ENCODE data around the gene RAPGEF4.
A peak's percentile ranks its signal among the peaks of the same experiment; 100 is the strongest.
"Not testable (repeated sequence)": the region's sequence is repeated elsewhere in the genome, so short reads cannot be mapped to it uniquely, and the experiment has no call there.

The RAPGEF4 gene

GRCh38 chr2:173075056-173075780 lies 339.6 kb downstream of the RAPGEF4 start:
- no peak for DNase-seq (ENCODE audit: low read depth)

DNA sequence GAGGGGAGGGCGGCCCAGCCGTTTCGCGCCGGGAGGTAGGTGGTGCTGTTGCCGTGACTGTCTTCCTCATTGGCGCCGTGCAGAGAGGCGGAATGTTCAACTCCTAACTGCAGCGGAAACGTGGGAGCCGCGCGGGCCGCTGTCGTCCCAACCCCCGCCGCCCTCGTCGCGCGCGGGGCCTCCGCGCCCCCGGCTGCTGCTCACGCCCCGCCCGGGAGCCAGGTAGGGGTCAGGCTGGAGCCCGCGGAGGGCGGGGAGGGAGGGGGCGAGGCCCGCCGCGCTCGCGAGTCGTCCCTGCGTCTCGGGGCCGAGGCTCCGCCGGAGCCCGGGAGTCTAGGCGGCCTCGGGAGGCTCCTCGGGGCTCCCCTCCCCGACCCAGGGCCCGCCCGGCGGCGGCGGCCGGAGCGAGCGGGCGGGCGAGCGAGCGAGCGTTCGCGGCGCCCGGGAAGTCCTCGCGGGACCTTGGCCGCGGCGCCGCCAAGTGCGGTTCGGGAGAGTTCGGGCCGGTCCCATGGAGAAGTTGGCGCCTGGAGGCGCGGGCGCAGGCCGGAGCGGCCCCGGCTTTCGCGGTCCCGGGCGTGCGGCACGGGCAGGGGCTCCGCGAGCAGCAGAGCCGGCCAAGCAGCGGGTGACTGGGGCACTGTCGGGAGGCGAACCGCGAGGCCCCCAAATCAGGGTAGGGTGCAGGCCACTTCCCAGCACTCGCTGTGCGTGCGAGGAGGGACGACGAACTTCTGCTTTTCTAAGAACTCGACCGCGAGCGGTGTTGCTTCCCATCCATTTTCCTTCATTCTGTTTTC lies 340.3 kb downstream of the RAPGEF4 start, which contains the start of gene MAP3K20:
MAP3K20 (plus strand) TSS at position 66 of the 800 bp plus-strand sequence. CDS start 15,186 bp downstream, outside the sequence.
- no peak for DNase-seq (ENCODE audit: low read depth)

DNA sequence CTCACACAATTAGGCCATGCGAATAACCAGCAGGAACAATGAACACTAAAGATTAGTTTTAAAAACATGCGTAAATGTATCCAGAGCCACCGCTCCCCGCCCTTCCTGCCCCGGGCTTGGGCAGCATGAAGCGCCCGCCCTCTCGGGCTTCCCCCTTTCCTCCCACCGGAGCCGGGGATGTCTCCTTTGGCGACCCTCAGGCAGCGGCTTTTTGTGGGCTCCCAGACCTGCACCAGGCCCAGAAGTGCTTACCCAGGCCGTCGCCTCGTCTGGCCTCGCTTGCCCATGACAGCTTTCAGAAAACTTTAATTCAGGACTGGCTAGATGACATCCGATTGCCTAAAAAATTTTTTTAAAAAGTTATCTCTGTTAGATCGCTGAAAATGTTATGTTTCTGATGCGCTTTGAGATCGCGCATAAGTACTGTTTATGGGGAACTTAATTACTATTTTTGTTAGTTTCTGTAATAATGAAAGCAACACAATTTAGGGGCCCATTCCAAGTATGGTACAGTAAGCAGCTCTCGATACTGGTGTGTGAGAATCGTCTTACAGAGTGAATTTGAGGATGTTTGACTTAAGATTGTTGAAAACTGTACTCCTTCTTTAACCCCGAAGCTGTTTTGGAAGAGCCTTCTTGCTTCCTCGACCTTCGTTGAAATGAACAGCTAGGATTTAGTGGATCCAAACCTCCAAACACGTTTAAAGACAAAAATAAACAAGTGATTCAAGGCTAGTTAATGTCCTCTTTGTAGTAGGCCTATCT lies 341.1 kb downstream of the RAPGEF4 start:
- no peak for DNase-seq (ENCODE audit: low read depth)

DNA sequence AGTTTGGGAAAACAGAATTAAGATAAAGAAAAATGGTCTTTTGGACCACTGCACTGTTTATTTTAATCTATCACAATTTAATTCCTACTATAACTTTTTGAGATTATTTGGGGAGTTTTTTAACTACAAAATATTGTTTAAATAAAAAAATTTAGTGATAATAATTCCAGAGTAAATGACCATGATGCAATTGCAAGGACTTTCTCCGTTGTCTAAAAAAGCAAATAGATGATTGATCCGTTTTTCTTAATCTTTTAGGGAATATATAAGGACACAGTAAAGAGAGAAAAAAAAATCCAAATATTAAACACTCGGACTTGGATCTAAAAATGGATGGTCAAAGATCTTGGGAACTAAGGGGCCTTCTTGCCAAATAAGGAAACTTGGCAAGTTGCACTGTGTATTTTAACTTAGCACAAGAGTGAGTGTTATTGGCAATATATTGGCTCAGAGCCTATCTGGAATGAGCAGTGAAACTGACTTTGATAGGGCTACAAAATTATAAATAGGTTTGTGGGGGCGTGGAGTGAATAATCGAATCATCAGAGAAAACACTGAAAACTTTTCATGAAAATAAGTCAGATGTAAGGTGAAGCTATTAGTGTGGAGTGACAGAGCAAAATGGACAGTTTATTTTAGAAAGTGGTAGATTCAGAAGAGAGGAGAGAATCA lies 342.0 kb downstream of the RAPGEF4 start:
- DNase-seq (ENCODE audit: low read depth): no peak

DNA sequence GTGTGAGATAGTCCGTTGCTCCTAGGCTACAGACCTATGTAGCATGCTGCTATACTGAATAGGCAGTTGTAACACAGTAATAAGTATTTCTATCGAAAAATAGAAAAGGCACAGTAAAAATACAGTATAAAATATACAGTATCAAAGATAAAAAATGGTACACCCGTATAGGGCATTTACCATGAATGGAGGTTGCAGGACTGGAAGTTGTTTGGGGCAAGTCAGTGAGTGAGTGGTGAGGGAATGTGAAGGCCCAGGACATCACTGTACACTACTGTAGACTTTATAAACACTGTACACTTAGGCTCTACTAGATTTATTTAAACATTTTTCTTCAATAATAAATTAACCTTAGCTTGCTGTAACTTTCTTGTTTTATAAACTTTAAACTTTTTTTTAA lies 343.5 kb downstream of the RAPGEF4 start:
- no peak for DNase-seq (ENCODE audit: low read depth)

DNA sequence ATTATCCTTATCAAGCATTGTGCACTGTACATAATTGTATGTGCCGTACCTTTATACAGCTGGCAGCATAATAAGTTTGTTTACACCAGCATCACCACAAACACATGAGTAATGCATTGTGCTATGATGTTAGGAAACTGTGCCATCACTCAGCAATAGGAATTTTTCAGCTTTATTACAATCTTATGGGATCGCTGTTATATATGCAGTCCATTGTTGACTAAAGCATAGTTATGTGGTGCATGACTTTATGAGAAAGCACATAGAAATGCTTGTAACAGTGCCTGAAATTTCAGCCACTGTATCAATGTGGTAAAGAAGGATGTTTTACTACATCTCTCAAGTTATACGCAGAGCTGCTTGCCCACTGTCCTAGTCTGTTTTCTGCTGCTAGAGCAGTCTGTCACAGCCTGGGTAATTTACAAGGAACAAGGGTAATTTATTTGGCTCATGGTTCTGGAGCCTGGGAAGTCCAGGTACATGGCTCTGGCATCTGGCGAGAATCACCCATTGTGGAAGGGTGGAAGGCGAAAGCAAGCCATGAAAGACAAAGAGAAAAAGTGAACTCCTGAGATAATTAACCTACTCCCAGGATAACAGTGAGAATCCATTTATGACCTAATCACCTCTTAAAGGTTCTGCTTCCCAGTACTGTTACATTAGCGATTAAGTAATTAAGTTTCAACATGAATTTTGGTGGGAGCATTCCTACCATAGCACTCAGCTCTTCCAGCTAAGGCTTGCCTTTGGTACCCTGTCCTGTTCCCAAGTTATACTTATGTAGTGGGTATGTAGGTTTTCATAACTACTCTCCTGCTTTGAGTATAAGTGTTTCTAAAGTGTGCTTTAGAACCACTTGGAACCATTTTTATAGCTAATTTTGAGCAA lies 344.6 kb downstream of the RAPGEF4 start:
- peak; percentile 97 for DNase-seq (ENCODE audit: low read depth)

DNA sequence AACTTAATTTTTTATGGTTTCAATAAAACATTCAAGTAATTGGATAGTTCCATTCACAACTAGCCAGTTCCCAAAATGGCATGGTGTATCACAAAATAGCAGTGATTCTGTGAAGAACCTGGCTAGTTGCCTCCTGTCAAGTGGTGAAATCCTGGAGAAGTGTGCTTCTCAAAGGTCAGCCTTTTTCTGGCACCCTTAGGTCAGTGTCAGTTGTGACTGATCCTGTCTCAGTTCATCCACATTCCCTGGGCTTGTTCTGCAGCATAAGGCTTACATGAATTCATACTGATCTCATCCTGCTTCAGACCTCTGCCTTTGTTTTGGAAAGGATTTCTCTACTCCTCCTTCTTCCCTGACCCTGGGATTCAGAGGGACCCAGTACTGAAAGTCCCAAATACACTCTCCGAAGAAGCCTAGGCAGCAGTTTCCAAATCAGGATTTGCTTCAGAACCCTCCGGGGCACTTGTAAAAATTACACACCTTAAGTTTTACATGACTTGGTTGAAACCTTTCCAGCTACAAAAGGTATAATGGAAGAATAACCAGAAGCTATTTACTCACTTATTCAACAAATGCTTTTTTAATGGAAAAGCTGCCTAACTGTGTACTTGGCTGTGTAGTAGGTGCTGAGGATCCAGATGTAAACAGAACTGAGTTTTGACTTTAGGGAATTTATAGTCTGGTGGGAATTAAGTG lies 351.0 kb downstream of the RAPGEF4 start:
- no peak for DNase-seq (ENCODE audit: low read depth)

GRCh38 chr2:173087214-173087581 lies 351.6 kb downstream of the RAPGEF4 start:
- no peak for DNase-seq (ENCODE audit: low read depth)

GRCh38 chr2:173087793-173088496 lies 352.3 kb downstream of the RAPGEF4 start:
- DNase-seq (ENCODE audit: low read depth): no peak

GRCh38 chr2:173090276-173090877 lies 354.7 kb downstream of the RAPGEF4 start:
- no peak for DNase-seq (ENCODE audit: low read depth)

DNA sequence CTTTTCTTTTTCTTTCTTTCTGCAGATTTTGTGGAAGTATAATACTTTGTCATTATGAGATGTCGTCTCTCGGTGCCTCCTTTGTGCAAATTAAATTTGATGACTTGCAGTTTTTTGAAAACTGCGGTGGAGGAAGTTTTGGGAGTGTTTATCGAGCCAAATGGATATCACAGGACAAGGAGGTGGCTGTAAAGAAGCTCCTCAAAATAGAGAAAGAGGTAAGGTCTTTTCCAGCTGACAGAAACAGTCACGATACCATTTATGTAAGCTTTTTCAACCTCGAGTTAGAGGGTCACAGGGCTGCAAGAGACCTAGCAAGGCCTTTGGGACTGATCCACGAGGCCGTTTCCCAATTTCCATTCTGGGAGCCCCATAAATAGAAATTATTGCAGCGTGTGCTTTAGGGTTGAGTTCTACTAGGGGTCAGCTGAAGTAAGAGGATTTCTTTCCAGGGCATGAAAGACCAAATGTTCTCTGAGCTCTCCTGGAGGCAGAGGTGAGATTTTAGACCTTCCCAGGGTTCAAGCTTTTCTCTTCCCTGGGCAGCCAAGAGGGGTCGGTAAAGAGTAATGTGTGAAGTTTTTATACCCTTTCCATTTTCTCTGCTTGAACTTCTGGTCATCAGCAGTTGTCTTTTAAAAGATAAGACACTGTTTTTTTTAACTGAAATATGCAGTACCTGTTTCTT lies 355.5 kb downstream of the RAPGEF4 start:
- no peak for DNase-seq (ENCODE audit: low read depth)

DNA sequence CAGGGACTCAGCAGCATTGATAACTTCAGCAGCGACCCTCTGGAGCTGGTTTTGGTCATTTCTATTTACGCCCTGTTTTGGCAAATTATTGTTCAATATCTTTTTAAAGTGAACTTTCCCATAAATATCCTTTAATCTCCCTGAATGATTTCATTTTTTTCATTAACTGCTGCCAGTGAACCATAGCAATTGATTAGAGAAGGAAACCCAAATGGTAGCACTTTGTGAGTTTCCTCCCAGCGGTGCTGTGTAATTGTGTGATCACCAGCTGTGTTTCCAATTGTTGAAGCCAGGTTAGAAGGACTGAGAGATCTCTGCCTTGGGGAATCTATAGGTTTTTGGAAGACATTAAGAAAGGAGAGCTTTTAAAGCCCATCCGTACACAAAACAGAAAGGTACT lies 356.3 kb downstream of the RAPGEF4 start:
- DNase-seq (ENCODE audit: low read depth): no peak

GRCh38 chr2:173092844-173093402 lies 357.3 kb downstream of the RAPGEF4 start:
- no peak for DNase-seq (ENCODE audit: low read depth)

GRCh38 chr2:173093617-173094016 lies 358.0 kb downstream of the RAPGEF4 start:
- not testable (repeated sequence) for DNase-seq (ENCODE audit: low read depth)

- DNase-seq (ENCODE audit: low read depth): no peak
Observed at GRCh38 chr2:173094731-173095130, 359.1 kb downstream of the RAPGEF4 start.

DNA sequence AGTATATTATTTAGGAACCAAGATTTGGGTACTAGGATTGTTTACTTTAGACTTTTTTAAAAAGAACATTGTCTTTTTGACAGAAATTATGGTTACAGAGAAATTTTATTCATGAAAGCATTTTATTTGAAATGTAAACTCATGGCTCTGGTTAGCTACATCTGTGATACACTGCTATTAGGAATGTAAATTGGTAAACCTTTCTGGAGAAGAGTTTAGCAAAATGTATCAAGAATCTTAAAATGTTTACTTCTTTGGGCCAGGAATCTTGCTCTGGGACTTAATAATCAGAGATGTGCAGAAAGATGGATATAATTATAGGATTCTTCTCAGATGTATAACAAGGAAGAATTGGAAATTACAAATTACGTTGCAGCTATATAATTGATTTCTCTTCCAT lies 359.7 kb downstream of the RAPGEF4 start:
- DNase-seq (ENCODE audit: low read depth): no peak

GRCh38 chr2:173099271-173099670 lies 363.6 kb downstream of the RAPGEF4 start:
- no peak for DNase-seq (ENCODE audit: low read depth)

DNA sequence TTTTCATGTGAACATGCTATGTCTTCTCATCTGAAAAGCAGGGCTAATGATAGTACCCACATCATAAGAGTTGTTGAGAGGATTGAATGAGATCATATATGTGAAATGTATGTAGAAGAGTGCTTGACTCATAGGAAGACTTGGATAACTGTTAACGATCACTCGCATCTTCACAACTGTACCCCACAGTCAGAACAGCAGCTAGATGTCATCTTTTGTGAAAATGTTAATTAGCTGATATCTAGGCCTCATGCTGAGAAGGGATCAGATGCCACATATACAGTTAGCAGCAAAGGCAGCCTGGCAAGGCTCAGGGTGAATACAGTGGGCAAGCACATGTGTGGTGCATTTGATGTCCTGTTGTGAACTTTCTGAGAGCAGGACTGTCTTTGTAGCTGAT lies 364.2 kb downstream of the RAPGEF4 start:
- no peak for DNase-seq (ENCODE audit: low read depth)
